Measurements from ENCODE around the gene RALGPS1. TPM values are rescaled to one million over a fixed set of nuclear protein-coding genes. Genes with fewer than 3 reads are reported as not detected.
A peak's percentile ranks its signal among the peaks of the same experiment; 100 is the strongest.

RALGPS1 gene
- total RNA-seq, 4 donors from 2014 or later, result 27.3 to 42.1 (median 39.1) TPM

DNA sequence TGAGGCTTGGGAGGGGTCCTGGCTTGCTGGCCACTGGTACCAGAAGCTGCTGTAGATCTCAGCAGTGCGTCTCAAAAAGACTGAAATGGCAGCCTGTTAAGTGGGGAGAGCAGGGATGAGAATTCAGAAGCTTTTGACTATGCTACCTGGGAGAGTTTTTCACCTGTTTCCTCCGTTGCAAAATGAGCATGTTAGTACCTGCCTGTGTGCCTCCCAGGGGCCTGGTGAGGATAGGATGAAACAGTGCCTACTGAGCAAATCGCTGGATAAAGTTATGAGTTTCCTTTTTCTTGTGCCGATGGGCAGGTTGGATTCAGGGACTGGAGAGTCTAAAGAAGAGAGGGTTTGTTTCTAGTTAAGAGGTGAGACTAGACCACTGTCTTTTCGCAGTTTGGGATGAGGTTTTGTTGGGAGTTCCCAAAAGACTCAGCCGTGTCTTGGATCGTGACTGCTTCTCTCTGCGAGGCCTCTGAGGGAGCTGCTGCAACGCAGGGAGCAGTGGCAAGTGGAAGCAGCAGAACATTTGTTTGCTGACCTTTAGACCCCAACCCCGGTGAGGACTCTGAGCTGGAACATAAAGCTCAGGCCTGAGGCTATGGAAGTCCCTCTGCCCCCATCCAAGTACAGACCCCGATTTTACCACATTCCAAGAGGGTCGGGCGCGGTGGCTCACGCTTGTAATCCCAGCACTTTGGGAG lies 1.4 kb downstream of the RALGPS1 start:
- no peaks in the 10 kb centered on the region for H3K36me3 ChIP-seq
- intact Hi-C loops (cut with DNase I), result no loop called here

DNA sequence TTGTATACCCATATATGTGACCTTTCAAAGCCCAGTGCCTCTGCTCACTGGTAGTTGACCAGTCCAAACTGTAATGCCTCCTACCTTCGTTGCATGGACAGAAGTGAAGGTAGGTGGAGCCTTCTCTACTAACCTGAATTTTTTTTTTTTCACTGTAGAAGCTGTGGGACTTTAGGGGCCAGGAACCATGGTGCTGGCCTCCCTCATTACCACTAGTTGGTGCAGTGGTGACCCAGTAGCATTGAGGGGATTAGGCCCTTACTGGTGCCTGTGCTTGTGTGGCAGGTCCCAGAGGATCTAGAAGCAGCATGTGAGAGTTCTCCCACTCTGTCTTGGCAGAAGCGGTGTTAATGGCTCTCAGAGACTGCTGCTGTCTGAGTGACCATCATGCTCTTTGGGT lies 2.3 kb downstream of the RALGPS1 start:
- Histone ChIP-seq H3K4me3 (replicated peaks in 1 of 3) (no peak overlapping the region), H3K9me3 (no peaks in the 10 kb centered on the region), H3K27me3 (no peaks in the 10 kb centered on the region), H3K36me3 (no peaks in the 10 kb centered on the region), H3K27ac (no peak overlapping the region), H3K4me1 (peaks cover 4 to 18% of the 10 kb centered on the region in 2 donors)
- TF ChIP-seq POLR2A (IDR thresholded peaks at IDR 0.05), result no peak
- TF ChIP-seq, protein P1, sequence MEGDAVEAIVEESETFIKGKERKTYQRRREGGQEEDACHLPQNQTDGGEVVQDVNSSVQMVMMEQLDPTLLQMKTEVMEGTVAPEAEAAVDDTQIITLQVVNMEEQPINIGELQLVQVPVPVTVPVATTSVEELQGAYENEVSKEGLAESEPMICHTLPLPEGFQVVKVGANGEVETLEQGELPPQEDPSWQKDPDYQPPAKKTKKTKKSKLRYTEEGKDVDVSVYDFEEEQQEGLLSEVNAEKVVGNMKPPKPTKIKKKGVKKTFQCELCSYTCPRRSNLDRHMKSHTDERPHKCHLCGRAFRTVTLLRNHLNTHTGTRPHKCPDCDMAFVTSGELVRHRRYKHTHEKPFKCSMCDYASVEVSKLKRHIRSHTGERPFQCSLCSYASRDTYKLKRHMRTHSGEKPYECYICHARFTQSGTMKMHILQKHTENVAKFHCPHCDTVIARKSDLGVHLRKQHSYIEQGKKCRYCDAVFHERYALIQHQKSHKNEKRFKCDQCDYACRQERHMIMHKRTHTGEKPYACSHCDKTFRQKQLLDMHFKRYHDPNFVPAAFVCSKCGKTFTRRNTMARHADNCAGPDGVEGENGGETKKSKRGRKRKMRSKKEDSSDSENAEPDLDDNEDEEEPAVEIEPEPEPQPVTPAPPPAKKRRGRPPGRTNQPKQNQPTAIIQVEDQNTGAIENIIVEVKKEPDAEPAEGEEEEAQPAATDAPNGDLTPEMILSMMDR (IDR thresholded peaks at IDR 0.05), result no peak
- DNase-seq, result no peak
- 71 to 79% methylated on average over 2 of the region's 2 CpGs for WGBS, 2 donors
- intact Hi-C loops (cut with DNase I), result no loop called here

More for the DNA sequence above, 1.4 kb downstream of the RALGPS1 start:
- no peak for TF ChIP-seq POLR2A (IDR thresholded peaks at IDR 0.05)
- TF ChIP-seq, protein P1 (IDR thresholded peaks at IDR 0.05), result no peak
- WGBS, 2 donors, result 63 to 72% methylated on average over 14 to 15 of the region's 15 CpGs
- Histone ChIP-seq H3K27ac (no peak overlapping the region), H3K9me3 (no peaks in the 10 kb centered on the region), H3K27me3 (no peaks in the 10 kb centered on the region), H3K4me3 (replicated peaks in 1 of 3) (peak overlapping the region in 2 of 3 donors; percentile 34 to 60), H3K4me1 (peaks cover 4 to 18% of the 10 kb centered on the region in 2 donors)
- DNase-seq, result no peak

DNA sequence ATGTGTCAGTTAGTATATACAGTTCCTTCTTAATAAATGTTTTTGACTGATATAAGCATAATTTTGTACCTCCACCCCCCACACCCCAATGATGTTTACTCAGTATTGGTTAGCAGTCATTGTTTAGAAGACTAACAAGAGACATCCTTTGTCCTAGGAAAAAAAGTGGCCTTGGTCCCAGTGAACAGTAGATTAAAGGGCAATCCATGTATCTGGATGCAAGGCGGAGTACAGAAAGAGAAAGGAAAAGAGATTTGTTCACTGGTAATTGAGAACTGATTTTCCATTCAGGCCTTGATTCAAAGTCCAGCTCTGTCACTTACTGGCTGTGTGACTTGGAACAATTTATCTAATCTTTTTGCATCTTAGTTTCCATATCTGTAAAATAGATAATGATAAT lies 4.6 kb downstream of the RALGPS1 start:
- no peak for DNase-seq
- Histone ChIP-seq H3K4me1 (peaks cover 4 to 14% of the 10 kb centered on the region in 2 donors), H3K4me3 (replicated peaks in 1 of 3) (no peak overlapping the region), H3K27me3 (no peaks in the 10 kb centered on the region), H3K9me3 (no peaks in the 10 kb centered on the region), H3K36me3 (no peaks in the 10 kb centered on the region), H3K27ac (no peak overlapping the region)
- TF ChIP-seq, protein P1 (IDR thresholded peaks at IDR 0.05), result no peak
- TF ChIP-seq POLR2A (IDR thresholded peaks at IDR 0.05), result no peak
- intact Hi-C loops (cut with DNase I), result no loop called here
- WGBS, 2 donors, result 92 to 94% methylated on average over 1 of the region's 1 CpG

DNA sequence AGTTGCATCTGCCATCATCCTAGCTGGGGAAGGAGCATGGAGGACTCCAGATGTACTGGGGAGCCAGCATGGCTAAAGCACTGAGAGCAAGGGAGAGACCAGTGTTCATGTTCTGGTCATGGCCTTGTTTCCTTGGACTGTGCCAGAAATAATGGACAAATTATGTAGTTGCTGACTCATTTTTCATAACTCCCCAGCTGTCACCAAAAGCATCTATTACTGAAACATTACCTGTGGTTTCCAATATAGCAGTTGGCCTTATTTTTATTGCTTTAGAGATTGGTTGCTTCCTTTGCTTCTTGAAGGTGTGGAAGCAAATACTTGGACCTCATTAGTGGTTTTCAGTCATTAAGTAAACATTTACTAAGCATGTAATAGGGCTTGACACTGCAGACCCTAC lies 11.3 kb downstream of the RALGPS1 start:
- Histone ChIP-seq H3K36me3 (no peaks in the 10 kb centered on the region), H3K27ac (no peak overlapping the region), H3K27me3 (no peaks in the 10 kb centered on the region), H3K9me3 (no peaks in the 10 kb centered on the region), H3K4me1 (peaks cover 12 to 14% of the 10 kb centered on the region in 2 donors), H3K4me3 (replicated peaks in 1 of 3) (no peak overlapping the region)
- TF ChIP-seq POLR2A (IDR thresholded peaks at IDR 0.05), result no peak
- TF ChIP-seq, protein P1 (IDR thresholded peaks at IDR 0.05), result no peak
- no peak for DNase-seq
- intact Hi-C loops (cut with DNase I), result no loop called here

DNA sequence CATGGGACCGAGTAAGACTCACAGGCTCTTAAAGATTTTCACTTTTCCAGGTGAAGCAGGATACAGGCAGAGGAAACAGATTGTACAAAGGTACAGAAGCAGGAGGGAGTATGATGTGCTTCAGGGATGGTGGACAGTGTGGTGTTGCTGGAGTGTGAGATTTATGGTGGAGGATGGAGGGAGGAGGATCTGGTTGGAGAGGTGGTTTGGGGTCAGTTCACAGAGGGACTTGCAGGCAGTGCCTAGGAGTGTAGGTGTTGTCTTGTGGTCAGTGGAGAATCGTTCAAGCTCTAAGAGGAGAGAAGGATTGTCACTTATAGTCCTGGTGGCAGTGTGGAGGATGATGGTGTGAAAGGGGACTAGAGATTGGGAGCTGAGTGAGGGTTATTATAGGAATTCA lies 11.8 kb downstream of the RALGPS1 start:
- Histone ChIP-seq H3K9me3 (no peaks in the 10 kb centered on the region), H3K27ac (no peak overlapping the region), H3K27me3 (no peaks in the 10 kb centered on the region), H3K36me3 (no peaks in the 10 kb centered on the region), H3K4me3 (replicated peaks in 1 of 3) (no peak overlapping the region), H3K4me1 (peaks cover 12 to 14% of the 10 kb centered on the region in 2 donors)
- no peak for TF ChIP-seq POLR2A (IDR thresholded peaks at IDR 0.05)
- TF ChIP-seq, protein P1 (IDR thresholded peaks at IDR 0.05), result no peak
- intact Hi-C loops (cut with DNase I), result no loop called here
- 65 to 77% methylated on average over 2 of the region's 2 CpGs for WGBS, 2 donors
- DNase-seq, result no peak
